Pulmonary artery endothelial cell (primary cell): Measurements from ENCODE around the gene RPL18A. TPM values are rescaled to one million over a fixed set of nuclear protein-coding genes. Genes with fewer than 3 reads are reported as not detected.

Source experiments
- DNase-seq: peaks from one replicate; pipeline ENCODE4 v3.0.0-alpha.2; 2011; ENCODE audit warnings: low read depth, low spot score
- total RNA-seq: library from RNA; depleted of rRNA; stranded (reverse); fragments of >200 nt; gene quantifications from 2 replicates; pipeline ENCODE4 v1.2.3, GENCODE V29; 2014

RPL18A gene
- total RNA-seq, 1 donor from 2014 or later = 1,468 TPM

GRCh38 chr19:17841810-17842662 lies 17.7 kb upstream of the RPL18A start:
- peak; percentile 37 for DNase-seq

- DNase-seq = no peak
Measured at GRCh38 chr19:17842663-17843291, 16.9 kb upstream of the RPL18A start.

- no peak for DNase-seq
Measured at GRCh38 chr19:17843292-17843827, 16.4 kb upstream of the RPL18A start.

GRCh38 chr19:17843908-17844490 lies 15.7 kb upstream of the RPL18A start:
- no peak for DNase-seq

GRCh38 chr19:17846146-17846545 lies 13.6 kb upstream of the RPL18A start:
- no peak for DNase-seq

GRCh38 chr19:17847538-17848366 lies 12.0 kb upstream of the RPL18A start, which contains the start of gene JAK3:
Gene JAK3, minus strand, starts transcription at chr19:17847982. Its CDS starts 3,565 bp downstream, at chr19:17844417.
- DNase-seq = peak; percentile 13

- DNase-seq = no peak
Measured at GRCh38 chr19:17848595-17849292, 11.0 kb upstream of the RPL18A start.

- no peak for DNase-seq
Measured at GRCh38 chr19:17854061-17854460, 5.6 kb upstream of the RPL18A start.

- no peak for DNase-seq
Measured at GRCh38 chr19:17855280-17856152, 4.2 kb upstream of the RPL18A start.

- no peak for DNase-seq
Measured at GRCh38 chr19:17860331-17860992, 752 bp downstream of the RPL18A start.

GRCh38 chr19:17860993-17861360 lies 1.3 kb downstream of the RPL18A start:
- no peak for DNase-seq

- DNase-seq = no peak
Measured at GRCh38 chr19:17861542-17862402, 2.1 kb downstream of the RPL18A start.

GRCh38 chr19:17862711-17863519 lies 3.2 kb downstream of the RPL18A start:
- DNase-seq = no peak

- DNase-seq = no peak
Measured at GRCh38 chr19:17863520-17864182, 3.9 kb downstream of the RPL18A start.

GRCh38 chr19:17865364-17866311 lies 5.9 kb downstream of the RPL18A start:
- DNase-seq = no peak
